DOHH2 (cell line): Measurements from ENCODE around the gene CCDC83.

ENCODE experiments used
- CTCF ChIP-seq: fragments of 200-600 bp; sonication (generic); IDR thresholded peaks from one replicate; pipeline ENCODE4 v1.5.1; 2014; ENCODE audit warnings: antibody characterized with exemption, mild to moderate bottlenecking, low read depth, low read length; ENCODE audit not compliant: poor library complexity, severe bottlenecking
- EZH2phosphoT487 ChIP-seq: fragments of 200-600 bp; sonication (generic); IDR thresholded peaks from 2 replicates; pipeline ENCODE4 v1.6.1; 2017; ENCODE audit warnings: borderline replicate concordance, mild to moderate bottlenecking, antibody characterized with exemption, low read length, moderate library complexity, mixed read lengths

GRCh38 chr11:85951428-85952107 is 96.4 kb downstream of the CCDC83 start:
- TF ChIP-seq CTCF (no peak), EZH2phosphoT487 (no peak)
